SJCRH30 (cell line): ENCODE data around the gene C10orf67. TPM values are rescaled to one million over a fixed set of nuclear protein-coding genes. Genes with fewer than 3 reads are reported as not detected.
"Not testable (repeated sequence)": the region's sequence is repeated elsewhere in the genome, so short reads cannot be mapped to it uniquely, and the experiment has no call there.

Experiments
- DNase-seq, 2 experiments: peaks; one replicate each; pipeline ENCODE4 v3.0.0-alpha.2; 2015 to 2020
- H3K27ac ChIP-seq: fragments of 250-450 bp; sonication (Bioruptor Pico); 2 replicates; pipeline ENCODE4 v1.5.1; 2020; ENCODE audit warnings: mild to moderate bottlenecking, moderate library complexity
- H3K27me3 ChIP-seq: fragments of 250-450 bp; sonication (Bioruptor Pico); 2 replicates; pipeline ENCODE4 v1.5.1; 2020; ENCODE audit warnings: mild to moderate bottlenecking, moderate library complexity
- H3K36me3 ChIP-seq: fragments of 250-450 bp; sonication (Bioruptor Pico); 2 replicates; pipeline ENCODE4 v1.5.1; 2020; ENCODE audit warnings: mild to moderate bottlenecking, moderate library complexity
- H3K4me1 ChIP-seq: fragments of 250-450 bp; sonication (Bioruptor Pico); 2 replicates; pipeline ENCODE4 v1.5.1; 2020; ENCODE audit warnings: mild to moderate bottlenecking, moderate library complexity
- H3K4me3 ChIP-seq: fragments of 250-450 bp; sonication (Bioruptor Pico); 2 replicates; pipeline ENCODE4 v1.5.1; 2020; ENCODE audit warnings: mild to moderate bottlenecking, moderate library complexity
- H3K9me3 ChIP-seq: fragments of 250-450 bp; sonication (Bioruptor Pico); replicated peaks from 2 replicates; pipeline ENCODE4 v1.5.1; 2020; ENCODE audit warnings: mild to moderate bottlenecking, moderate library complexity
- total RNA-seq: library from RNA; depleted of rRNA; stranded (reverse); fragments of >200 nt; shearing (Covaris generic); gene quantifications from 2 replicates; pipeline ENCODE4 v1.2.3, GENCODE V29; 2014

Gene C10orf67
- total RNA-seq, 1 experiment from 2014 or later = 0.16 TPM

- H3K4me1 ChIP-seq = peaks cover 10% of the 10 kb centered on the region
- H3K4me3 ChIP-seq, H3K27me3 ChIP-seq, H3K36me3 ChIP-seq, DNase-seq, H3K27ac ChIP-seq, H3K9me3 ChIP-seq: not testable (repeated sequence)
These were observed 6.1 kb upstream of the C10orf67 start for GRCh38 chr10:23350706-23351105.

- H3K9me3 ChIP-seq = no peaks in the 10 kb centered on the region
- H3K4me1 ChIP-seq = peaks cover 23% of the 10 kb centered on the region
- H3K27ac ChIP-seq = peak overlapping the region; percentile 86
- H3K27me3 ChIP-seq = no peaks in the 10 kb centered on the region
- H3K36me3 ChIP-seq = no peaks in the 10 kb centered on the region
- DNase-seq = peak; percentile 68 to 93
- peak overlapping the region; percentile 33 for H3K4me3 ChIP-seq
These were observed 1.3 kb upstream of the C10orf67 start for GRCh38 chr10:23345861-23346260.

- Histone ChIP-seq H3K27me3 (no peaks in the 10 kb centered on the region), H3K4me1 (peaks cover 27% of the 10 kb centered on the region), H3K27ac (no peak overlapping the region), H3K36me3 (no peaks in the 10 kb centered on the region), H3K9me3 (no peaks in the 10 kb centered on the region), H3K4me3 (no peak overlapping the region)
- DNase-seq = no peak
These were observed 881 bp downstream of the C10orf67 start for GRCh38 chr10:23343591-23344240.

- peaks cover 27% of the 10 kb centered on the region for H3K4me1 ChIP-seq
These were observed 2.2 kb downstream of the C10orf67 start for GRCh38 chr10:23342213-23342884.

GRCh38 chr10:23341004-23341403 lies 3.6 kb downstream of the C10orf67 start:
- Histone ChIP-seq H3K9me3 (no peaks in the 10 kb centered on the region), H3K27ac (no peak overlapping the region), H3K4me1 (peaks cover 17% of the 10 kb centered on the region), H3K27me3 (no peaks in the 10 kb centered on the region), H3K36me3 (no peaks in the 10 kb centered on the region), H3K4me3 (no peak overlapping the region)
- peak in 1 of 2 experiments; percentile 38 for DNase-seq

More at GRCh38 chr10:23342213-23342884, 2.2 kb downstream of the C10orf67 start:
- no peaks in the 10 kb centered on the region for H3K27me3 ChIP-seq
- H3K27ac ChIP-seq = no peak overlapping the region
- no peak overlapping the region for H3K4me3 ChIP-seq
- DNase-seq = no peak
- no peaks in the 10 kb centered on the region for H3K36me3 ChIP-seq
- no peaks in the 10 kb centered on the region for H3K9me3 ChIP-seq

GRCh38 chr10:23340354-23340753 lies 4.2 kb downstream of the C10orf67 start:
- no peak for DNase-seq
- no peaks in the 10 kb centered on the region for H3K27me3 ChIP-seq
- no peaks in the 10 kb centered on the region for H3K36me3 ChIP-seq
- no peak overlapping the region for H3K27ac ChIP-seq
- peaks cover 15% of the 10 kb centered on the region for H3K4me1 ChIP-seq
- no peak overlapping the region for H3K4me3 ChIP-seq
- no peaks in the 10 kb centered on the region for H3K9me3 ChIP-seq

- no peaks in the 10 kb centered on the region for H3K36me3 ChIP-seq
- no peaks in the 10 kb centered on the region for H3K27me3 ChIP-seq
- no peak overlapping the region for H3K27ac ChIP-seq
- no peaks in the 10 kb centered on the region for H3K9me3 ChIP-seq
- peaks cover 5% of the 10 kb centered on the region for H3K4me1 ChIP-seq
- DNase-seq = no peak
- H3K4me3 ChIP-seq = no peak overlapping the region
These were observed 5.7 kb downstream of the C10orf67 start for GRCh38 chr10:23338886-23339285.

GRCh38 chr10:23338155-23338828 lies 6.3 kb downstream of the C10orf67 start:
- Histone ChIP-seq H3K9me3 (no peaks in the 10 kb centered on the region), H3K36me3 (no peaks in the 10 kb centered on the region), H3K27ac (no peak overlapping the region), H3K4me3 (no peak overlapping the region), H3K27me3 (no peaks in the 10 kb centered on the region), H3K4me1 (peaks cover 5% of the 10 kb centered on the region)
- DNase-seq = no peak

GRCh38 chr10:23337616-23338015 lies 7.0 kb downstream of the C10orf67 start:
- Histone ChIP-seq H3K27ac (no peak overlapping the region), H3K27me3 (no peaks in the 10 kb centered on the region), H3K4me3 (no peak overlapping the region), H3K4me1 (peaks cover 5% of the 10 kb centered on the region; the same call in 1 of the 2 replicates), H3K36me3 (no peaks in the 10 kb centered on the region), H3K9me3 (no peaks in the 10 kb centered on the region)
- DNase-seq = no peak

- no peaks in the 10 kb centered on the region for H3K27me3 ChIP-seq
- H3K9me3 ChIP-seq = no peaks in the 10 kb centered on the region
- no peak overlapping the region for H3K27ac ChIP-seq
These were observed 12.9 kb downstream of the C10orf67 start for GRCh38 chr10:23331567-23332301.

GRCh38 chr10:23330948-23331347 lies 13.6 kb downstream of the C10orf67 start:
- no peaks in the 10 kb centered on the region for H3K27me3 ChIP-seq
- H3K36me3 ChIP-seq = no peaks in the 10 kb centered on the region
- H3K9me3 ChIP-seq = no peaks in the 10 kb centered on the region
- no peak overlapping the region for H3K4me3 ChIP-seq
- H3K27ac ChIP-seq = no peak overlapping the region
- no peak for DNase-seq
- H3K4me1 ChIP-seq = no peaks in the 10 kb centered on the region

More at GRCh38 chr10:23331567-23332301, 12.9 kb downstream of the C10orf67 start:
- DNase-seq = no peak
- H3K36me3 ChIP-seq = no peaks in the 10 kb centered on the region
- H3K4me3 ChIP-seq = no peak overlapping the region
- H3K4me1 ChIP-seq = no peaks in the 10 kb centered on the region

- Histone ChIP-seq H3K27me3 (no peaks in the 10 kb centered on the region), H3K27ac (no peak overlapping the region), H3K9me3 (peaks cover 3% of the 10 kb centered on the region; the same call in 1 of the 2 replicates), H3K4me1 (no peaks in the 10 kb centered on the region), H3K4me3 (no peak overlapping the region), H3K36me3 (no peaks in the 10 kb centered on the region)
- no peak for DNase-seq
These were observed 17.9 kb downstream of the C10orf67 start for GRCh38 chr10:23326544-23327307.

GRCh38 chr10:23325132-23325531 lies 19.5 kb downstream of the C10orf67 start:
- Histone ChIP-seq H3K27ac (no peak overlapping the region), H3K4me3 (no peak overlapping the region), H3K36me3 (no peaks in the 10 kb centered on the region), H3K27me3 (no peaks in the 10 kb centered on the region), H3K4me1 (no peaks in the 10 kb centered on the region), H3K9me3 (peaks cover 3% of the 10 kb centered on the region; the same call in 1 of the 2 replicates)
- DNase-seq = no peak

- no peak for DNase-seq
- Histone ChIP-seq H3K4me1 (no peaks in the 10 kb centered on the region), H3K36me3 (no peaks in the 10 kb centered on the region), H3K27ac (no peak overlapping the region), H3K9me3 (peaks cover 3% of the 10 kb centered on the region; the same call in 1 of the 2 replicates), H3K27me3 (no peaks in the 10 kb centered on the region), H3K4me3 (no peak overlapping the region)
These were observed 20.2 kb downstream of the C10orf67 start for GRCh38 chr10:23324351-23324750.
